Measurements from ENCODE around the gene TAS2R30. TPM values are rescaled to one million over a fixed set of nuclear protein-coding genes. Genes with fewer than 3 reads are reported as not detected.

TAS2R30 gene
- total RNA-seq, 1 experiment from 2014 or later = 0.66 TPM

GRCh38 chr12:11166300-11166699 is 31.9 kb upstream of the TAS2R30 start:
- DNase-seq = no peak
- BruUV-seq (replicated peaks) = no TSS peak
- Histone ChIP-seq H3K27ac (ENCODE audit: low read length) (no peak overlapping the region), H3K79me2 (ENCODE audit: low read length) (peaks cover 94% of the 10 kb centered on the region), H2AFZ (ENCODE audit: low read length) (no peak overlapping the region), H3K36me3 (ENCODE audit: low read depth, low read length) (peaks cover 17% of the 10 kb centered on the region), H4K20me1 (ENCODE audit: low read length) (0 out of 2 replicates have a peak, but pooled peaks cover 4% of the 10 kb centered on the region), H3K27me3 (ENCODE audit: low read length) (no peaks in the 10 kb centered on the region), H3K4me1 (ENCODE audit: insufficient read depth, low read length) (peaks cover 14% of the 10 kb centered on the region), H3K4me3 (ENCODE audit: low read length) (no peak overlapping the region), H3K9me2 (replicated peaks; ENCODE audit: low read length) (no peaks in the 10 kb centered on the region), H3K9me3 (ENCODE audit: low read length) (no peaks in the 10 kb centered on the region), H3F3A (ENCODE audit: low read length, unreplicated experiment) (no peaks in the 10 kb centered on the region), H3K9ac (ENCODE audit: low read length) (no peak overlapping the region), H3K4me2 (ENCODE audit: low read length) (no peak overlapping the region)
- ATAC-seq = no peak
- ChIA-PET POLR2A (ENCODE audit: unreplicated experiment) (no interaction called here), CTCF (no interaction called here)
- intact Hi-C loops (cut with micrococcal nuclease) = no loop called here
- TF ChIP-seq EZH2 (IDR thresholded peaks at IDR 0.05; ENCODE audit: low read length, unreplicated experiment) = no peak
- TF ChIP-seq CTCF (conservative IDR thresholded peaks at IDR 0.05; ENCODE audit: low read depth, low read length) = no peak
- TF ChIP-seq EZH2phosphoT487 (IDR thresholded peaks at IDR 0.05; ENCODE audit: borderline replicate concordance, low read length) = no peak

- Histone ChIP-seq H3K27ac (ENCODE audit: low read length) (no peak overlapping the region), H3K9me2 (replicated peaks; ENCODE audit: low read length) (no peaks in the 10 kb centered on the region), H3K36me3 (ENCODE audit: low read depth, low read length) (peaks cover 15% of the 10 kb centered on the region), H3K4me2 (ENCODE audit: low read length) (no peak overlapping the region), H3K9ac (ENCODE audit: low read length) (no peak overlapping the region), H3K27me3 (ENCODE audit: low read length) (no peaks in the 10 kb centered on the region), H2AFZ (ENCODE audit: low read length) (no peak overlapping the region), H3K4me1 (ENCODE audit: insufficient read depth, low read length) (peaks cover 5% of the 10 kb centered on the region; the same call in 1 of the 2 replicates), H3K9me3 (ENCODE audit: low read length) (no peaks in the 10 kb centered on the region), H3F3A (ENCODE audit: low read length, unreplicated experiment) (no peaks in the 10 kb centered on the region), H3K4me3 (ENCODE audit: low read length) (no peak overlapping the region), H3K79me2 (ENCODE audit: low read length) (peaks cover 95% of the 10 kb centered on the region), H4K20me1 (ENCODE audit: low read length) (0 out of 2 replicates have a peak, but pooled peaks cover 4% of the 10 kb centered on the region)
- no peak for TF ChIP-seq EZH2phosphoT487 (IDR thresholded peaks at IDR 0.05; ENCODE audit: borderline replicate concordance, low read length)
- no peak for TF ChIP-seq EZH2 (IDR thresholded peaks at IDR 0.05; ENCODE audit: low read length, unreplicated experiment)
- no peak for TF ChIP-seq CTCF (conservative IDR thresholded peaks at IDR 0.05; ENCODE audit: low read depth, low read length)
- ChIA-PET CTCF (no interaction called here), POLR2A (ENCODE audit: unreplicated experiment) (no interaction called here)
- BruUV-seq (replicated peaks) = no TSS peak
- no peak for ATAC-seq
- no peak for DNase-seq
- intact Hi-C loops (cut with micrococcal nuclease) = no loop called here
These were observed 29.9 kb upstream of the TAS2R30 start for GRCh38 chr12:11164384-11164783.

GRCh38 chr12:11162502-11162901 is 28.1 kb upstream of the TAS2R30 start:
- Histone ChIP-seq H3K79me2 (ENCODE audit: low read length) (peaks cover 95% of the 10 kb centered on the region), H3F3A (ENCODE audit: low read length, unreplicated experiment) (no peaks in the 10 kb centered on the region), H4K20me1 (ENCODE audit: low read length) (no peaks in the 10 kb centered on the region), H3K9me3 (ENCODE audit: low read length) (no peaks in the 10 kb centered on the region), H3K36me3 (ENCODE audit: low read depth, low read length) (peaks cover 15% of the 10 kb centered on the region), H3K9ac (ENCODE audit: low read length) (no peak overlapping the region), H3K27me3 (ENCODE audit: low read length) (no peaks in the 10 kb centered on the region), H3K4me1 (ENCODE audit: insufficient read depth, low read length) (no peaks in the 10 kb centered on the region), H3K9me2 (replicated peaks; ENCODE audit: low read length) (no peaks in the 10 kb centered on the region), H3K4me2 (ENCODE audit: low read length) (no peak overlapping the region), H3K4me3 (ENCODE audit: low read length) (no peak overlapping the region), H3K27ac (ENCODE audit: low read length) (no peak overlapping the region), H2AFZ (ENCODE audit: low read length) (no peak overlapping the region)
- TF ChIP-seq CTCF (conservative IDR thresholded peaks at IDR 0.05; ENCODE audit: low read depth, low read length) (no peak), EZH2phosphoT487 (IDR thresholded peaks at IDR 0.05; ENCODE audit: borderline replicate concordance, low read length) (no peak), EZH2 (IDR thresholded peaks at IDR 0.05; ENCODE audit: low read length, unreplicated experiment) (no peak)
- BruUV-seq (replicated peaks) = no TSS peak
- ATAC-seq = no peak
- ChIA-PET POLR2A (ENCODE audit: unreplicated experiment) (no interaction called here), CTCF (no interaction called here)
- intact Hi-C loops (cut with micrococcal nuclease) = no loop called here
- peak; percentile 2 for DNase-seq

Data from PC-3 (cell line).